ENCODE measurements around the gene GPC2.

DNA sequence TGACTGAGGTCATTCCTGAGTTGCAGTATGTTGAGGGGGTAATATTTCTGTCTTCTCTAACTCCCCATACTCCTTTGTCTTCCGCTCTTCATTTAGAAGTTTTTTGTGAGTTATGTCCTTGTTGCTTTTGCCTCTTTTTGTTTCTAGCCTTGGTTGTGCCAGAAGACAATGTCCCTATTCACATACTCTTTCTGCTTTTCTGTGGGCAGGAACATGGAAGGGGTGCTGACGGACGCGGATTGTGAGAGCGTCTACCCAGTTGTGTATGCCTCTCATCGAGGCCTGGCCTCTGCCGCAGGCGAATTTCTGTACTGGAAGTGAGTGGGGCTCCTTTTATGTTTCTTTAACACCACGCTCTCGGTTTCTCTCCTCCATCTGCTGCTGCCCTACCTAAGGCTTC, 21.1 kb upstream of the GPC2 start:
- TF ChIP-seq, protein P1, sequence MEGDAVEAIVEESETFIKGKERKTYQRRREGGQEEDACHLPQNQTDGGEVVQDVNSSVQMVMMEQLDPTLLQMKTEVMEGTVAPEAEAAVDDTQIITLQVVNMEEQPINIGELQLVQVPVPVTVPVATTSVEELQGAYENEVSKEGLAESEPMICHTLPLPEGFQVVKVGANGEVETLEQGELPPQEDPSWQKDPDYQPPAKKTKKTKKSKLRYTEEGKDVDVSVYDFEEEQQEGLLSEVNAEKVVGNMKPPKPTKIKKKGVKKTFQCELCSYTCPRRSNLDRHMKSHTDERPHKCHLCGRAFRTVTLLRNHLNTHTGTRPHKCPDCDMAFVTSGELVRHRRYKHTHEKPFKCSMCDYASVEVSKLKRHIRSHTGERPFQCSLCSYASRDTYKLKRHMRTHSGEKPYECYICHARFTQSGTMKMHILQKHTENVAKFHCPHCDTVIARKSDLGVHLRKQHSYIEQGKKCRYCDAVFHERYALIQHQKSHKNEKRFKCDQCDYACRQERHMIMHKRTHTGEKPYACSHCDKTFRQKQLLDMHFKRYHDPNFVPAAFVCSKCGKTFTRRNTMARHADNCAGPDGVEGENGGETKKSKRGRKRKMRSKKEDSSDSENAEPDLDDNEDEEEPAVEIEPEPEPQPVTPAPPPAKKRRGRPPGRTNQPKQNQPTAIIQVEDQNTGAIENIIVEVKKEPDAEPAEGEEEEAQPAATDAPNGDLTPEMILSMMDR (IDR thresholded peaks at IDR 0.05): no peak
- TF ChIP-seq POLR2A (IDR thresholded peaks at IDR 0.05) (no peak), POLR2AphosphoS5 (IDR thresholded peaks at IDR 0.05) (no peak)

Data from gastroesophageal sphincter (tissue), 3 donors.